Uterus (tissue), 2 donors: Measurements from ENCODE around the gene EYS.

Source experiments
- POLR2A ChIP-seq, 2 donors: fragments of 450-650 bp; IDR thresholded peaks; one replicate each; pipeline ENCODE4 v1.6.1; 2016; ENCODE audit warnings: antibody characterized with exemption in 2 of 2, mild to moderate bottlenecking in 1 of 2, moderate library complexity in 1 of 2
- TF ChIP-seq, protein P1 (sequence below), 4 experiments: fragments of 200-600 bp in 2 of 4; fragments of 450-650 bp in 2 of 4; sonication (generic) in 2 of 4; IDR thresholded peaks; one replicate each; pipeline ENCODE4 v1.5.1; 2016 to 2019; ENCODE audit warnings: antibody characterized with exemption in 4 of 4, mild to moderate bottlenecking in 2 of 4, moderate library complexity in 1 of 4

DNA sequence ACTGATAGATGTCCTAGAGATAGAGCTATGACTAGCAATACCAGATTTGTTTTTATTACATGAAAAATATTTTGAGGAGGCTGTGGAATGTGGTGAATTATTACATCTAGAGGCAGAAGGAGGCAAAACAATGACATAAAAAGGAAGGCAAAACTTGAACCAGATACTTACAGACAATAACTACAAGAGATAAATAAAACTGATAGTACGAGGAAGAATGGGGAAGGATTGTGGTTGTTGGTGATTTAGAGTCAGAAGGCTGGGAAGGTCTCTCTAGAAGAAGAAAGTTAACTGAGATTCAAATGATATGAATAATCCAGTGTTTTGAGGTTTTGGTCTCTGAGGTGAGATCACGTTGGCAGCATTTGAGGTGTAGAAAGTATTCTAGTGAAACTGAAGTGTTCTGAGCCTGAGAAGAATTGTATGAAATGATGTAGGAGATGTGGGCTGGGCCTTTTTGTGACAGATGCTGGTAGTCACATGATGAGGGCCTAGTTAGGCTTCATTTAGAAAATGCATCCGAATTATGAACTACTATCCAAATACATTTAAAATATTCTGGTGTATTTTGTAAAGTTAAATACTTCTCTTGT, 589.1 kb downstream of the EYS start:
- TF ChIP-seq, protein P1, sequence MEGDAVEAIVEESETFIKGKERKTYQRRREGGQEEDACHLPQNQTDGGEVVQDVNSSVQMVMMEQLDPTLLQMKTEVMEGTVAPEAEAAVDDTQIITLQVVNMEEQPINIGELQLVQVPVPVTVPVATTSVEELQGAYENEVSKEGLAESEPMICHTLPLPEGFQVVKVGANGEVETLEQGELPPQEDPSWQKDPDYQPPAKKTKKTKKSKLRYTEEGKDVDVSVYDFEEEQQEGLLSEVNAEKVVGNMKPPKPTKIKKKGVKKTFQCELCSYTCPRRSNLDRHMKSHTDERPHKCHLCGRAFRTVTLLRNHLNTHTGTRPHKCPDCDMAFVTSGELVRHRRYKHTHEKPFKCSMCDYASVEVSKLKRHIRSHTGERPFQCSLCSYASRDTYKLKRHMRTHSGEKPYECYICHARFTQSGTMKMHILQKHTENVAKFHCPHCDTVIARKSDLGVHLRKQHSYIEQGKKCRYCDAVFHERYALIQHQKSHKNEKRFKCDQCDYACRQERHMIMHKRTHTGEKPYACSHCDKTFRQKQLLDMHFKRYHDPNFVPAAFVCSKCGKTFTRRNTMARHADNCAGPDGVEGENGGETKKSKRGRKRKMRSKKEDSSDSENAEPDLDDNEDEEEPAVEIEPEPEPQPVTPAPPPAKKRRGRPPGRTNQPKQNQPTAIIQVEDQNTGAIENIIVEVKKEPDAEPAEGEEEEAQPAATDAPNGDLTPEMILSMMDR (IDR thresholded peaks at IDR 0.05) = no peak
- no peak for TF ChIP-seq POLR2A (IDR thresholded peaks at IDR 0.05)
